H1 (cell line): ENCODE measurements around the gene SEZ6L. TPM values are rescaled to one million over a fixed set of nuclear protein-coding genes. Genes with fewer than 3 reads are reported as not detected.

ENCODE experiments used
- EGR1 ChIP-seq: IDR thresholded peaks from 2 replicates; pipeline ENCODE4 v1.6.1; 2011; ENCODE audit warnings: low read depth, low read length, borderline replicate concordance
- GTF2F1 ChIP-seq: IDR thresholded peaks from 2 replicates; pipeline ENCODE4 v1.6.1; 2012; ENCODE audit warnings: low read depth, low read length, improper control_type of control experiment, borderline replicate concordance
- RNF2 ChIP-seq: fragments of 200-900, 300-1000 bp; sonication (generic); IDR thresholded peaks from 2 replicates; pipeline ENCODE4 v1.7.1; 2016; ENCODE audit warnings: borderline replicate concordance, low read depth, mild to moderate bottlenecking, antibody characterized with exemption, low read length; ENCODE audit not compliant: poor library complexity, severe bottlenecking; ENCODE audit errors: missing control alignments
- polyA plus RNA-seq, 7 experiments: library from polyadenylated mRNA; depleted of rRNA in 3 of 7; stranded (reverse) in 5 of 7; unstranded in 2 of 7; fragments of >200 nt in 5 of 7; fragments of 200-250 nt in 2 of 7; gene quantifications; 1 replicate in 5 of 7; 2 replicates in 1 of 7; 4 replicates in 1 of 7; pipeline versions ENCODE4 v1.2.1 to v1.2.3, GENCODE V29; 2011 to 2013; ENCODE audit warnings: missing spikeins in 2 of 7, mixed read lengths in 2 of 7
- total RNA-seq: library from RNA; stranded (reverse); fragmentation: NEBNext Ultra II Directional; extraction: Animal tissue kit (Norgen Biotek cat#: 25700); gene quantifications from 2 replicates; pipeline ENCODE4 v1.2.1, GENCODE V29; 2021
- TF ChIP-seq, protein P1 (sequence below): fragments of 300-600 bp; sonication (generic); IDR thresholded peaks from 2 replicates; pipeline ENCODE4 v1.7.1; 2012; ENCODE audit warnings: low read length, moderate library complexity, mild to moderate bottlenecking, inconsistent platforms; ENCODE audit not compliant: insufficient replicate concordance

Gene SEZ6L
- total and polyA plus RNA-seq, 2 of the 8 experiments (the other 6 are each of a cell fraction or from before 2014, with no cell fraction given) = 0.06 to 0.33 TPM

DNA sequence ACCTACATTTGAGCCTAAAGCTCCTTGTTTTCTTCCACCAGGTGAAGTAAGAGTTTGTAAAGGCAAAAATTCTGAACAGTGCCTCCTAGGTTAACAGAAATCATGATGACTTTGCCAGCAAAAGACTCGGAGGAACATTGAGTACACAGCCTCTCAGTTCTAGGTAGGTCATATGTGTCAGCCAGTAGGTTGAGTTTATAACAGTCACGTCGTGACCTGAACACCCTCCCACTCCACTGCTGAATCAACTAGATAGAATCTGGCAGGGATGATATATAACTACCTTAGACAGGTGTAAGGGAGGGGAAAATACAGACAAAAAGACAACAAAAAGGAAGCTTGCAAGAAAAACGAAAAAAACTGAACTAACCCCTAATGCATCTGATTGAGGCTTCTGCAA is 247.0 kb downstream of the SEZ6L start (continued):
- TF ChIP-seq, protein P1, sequence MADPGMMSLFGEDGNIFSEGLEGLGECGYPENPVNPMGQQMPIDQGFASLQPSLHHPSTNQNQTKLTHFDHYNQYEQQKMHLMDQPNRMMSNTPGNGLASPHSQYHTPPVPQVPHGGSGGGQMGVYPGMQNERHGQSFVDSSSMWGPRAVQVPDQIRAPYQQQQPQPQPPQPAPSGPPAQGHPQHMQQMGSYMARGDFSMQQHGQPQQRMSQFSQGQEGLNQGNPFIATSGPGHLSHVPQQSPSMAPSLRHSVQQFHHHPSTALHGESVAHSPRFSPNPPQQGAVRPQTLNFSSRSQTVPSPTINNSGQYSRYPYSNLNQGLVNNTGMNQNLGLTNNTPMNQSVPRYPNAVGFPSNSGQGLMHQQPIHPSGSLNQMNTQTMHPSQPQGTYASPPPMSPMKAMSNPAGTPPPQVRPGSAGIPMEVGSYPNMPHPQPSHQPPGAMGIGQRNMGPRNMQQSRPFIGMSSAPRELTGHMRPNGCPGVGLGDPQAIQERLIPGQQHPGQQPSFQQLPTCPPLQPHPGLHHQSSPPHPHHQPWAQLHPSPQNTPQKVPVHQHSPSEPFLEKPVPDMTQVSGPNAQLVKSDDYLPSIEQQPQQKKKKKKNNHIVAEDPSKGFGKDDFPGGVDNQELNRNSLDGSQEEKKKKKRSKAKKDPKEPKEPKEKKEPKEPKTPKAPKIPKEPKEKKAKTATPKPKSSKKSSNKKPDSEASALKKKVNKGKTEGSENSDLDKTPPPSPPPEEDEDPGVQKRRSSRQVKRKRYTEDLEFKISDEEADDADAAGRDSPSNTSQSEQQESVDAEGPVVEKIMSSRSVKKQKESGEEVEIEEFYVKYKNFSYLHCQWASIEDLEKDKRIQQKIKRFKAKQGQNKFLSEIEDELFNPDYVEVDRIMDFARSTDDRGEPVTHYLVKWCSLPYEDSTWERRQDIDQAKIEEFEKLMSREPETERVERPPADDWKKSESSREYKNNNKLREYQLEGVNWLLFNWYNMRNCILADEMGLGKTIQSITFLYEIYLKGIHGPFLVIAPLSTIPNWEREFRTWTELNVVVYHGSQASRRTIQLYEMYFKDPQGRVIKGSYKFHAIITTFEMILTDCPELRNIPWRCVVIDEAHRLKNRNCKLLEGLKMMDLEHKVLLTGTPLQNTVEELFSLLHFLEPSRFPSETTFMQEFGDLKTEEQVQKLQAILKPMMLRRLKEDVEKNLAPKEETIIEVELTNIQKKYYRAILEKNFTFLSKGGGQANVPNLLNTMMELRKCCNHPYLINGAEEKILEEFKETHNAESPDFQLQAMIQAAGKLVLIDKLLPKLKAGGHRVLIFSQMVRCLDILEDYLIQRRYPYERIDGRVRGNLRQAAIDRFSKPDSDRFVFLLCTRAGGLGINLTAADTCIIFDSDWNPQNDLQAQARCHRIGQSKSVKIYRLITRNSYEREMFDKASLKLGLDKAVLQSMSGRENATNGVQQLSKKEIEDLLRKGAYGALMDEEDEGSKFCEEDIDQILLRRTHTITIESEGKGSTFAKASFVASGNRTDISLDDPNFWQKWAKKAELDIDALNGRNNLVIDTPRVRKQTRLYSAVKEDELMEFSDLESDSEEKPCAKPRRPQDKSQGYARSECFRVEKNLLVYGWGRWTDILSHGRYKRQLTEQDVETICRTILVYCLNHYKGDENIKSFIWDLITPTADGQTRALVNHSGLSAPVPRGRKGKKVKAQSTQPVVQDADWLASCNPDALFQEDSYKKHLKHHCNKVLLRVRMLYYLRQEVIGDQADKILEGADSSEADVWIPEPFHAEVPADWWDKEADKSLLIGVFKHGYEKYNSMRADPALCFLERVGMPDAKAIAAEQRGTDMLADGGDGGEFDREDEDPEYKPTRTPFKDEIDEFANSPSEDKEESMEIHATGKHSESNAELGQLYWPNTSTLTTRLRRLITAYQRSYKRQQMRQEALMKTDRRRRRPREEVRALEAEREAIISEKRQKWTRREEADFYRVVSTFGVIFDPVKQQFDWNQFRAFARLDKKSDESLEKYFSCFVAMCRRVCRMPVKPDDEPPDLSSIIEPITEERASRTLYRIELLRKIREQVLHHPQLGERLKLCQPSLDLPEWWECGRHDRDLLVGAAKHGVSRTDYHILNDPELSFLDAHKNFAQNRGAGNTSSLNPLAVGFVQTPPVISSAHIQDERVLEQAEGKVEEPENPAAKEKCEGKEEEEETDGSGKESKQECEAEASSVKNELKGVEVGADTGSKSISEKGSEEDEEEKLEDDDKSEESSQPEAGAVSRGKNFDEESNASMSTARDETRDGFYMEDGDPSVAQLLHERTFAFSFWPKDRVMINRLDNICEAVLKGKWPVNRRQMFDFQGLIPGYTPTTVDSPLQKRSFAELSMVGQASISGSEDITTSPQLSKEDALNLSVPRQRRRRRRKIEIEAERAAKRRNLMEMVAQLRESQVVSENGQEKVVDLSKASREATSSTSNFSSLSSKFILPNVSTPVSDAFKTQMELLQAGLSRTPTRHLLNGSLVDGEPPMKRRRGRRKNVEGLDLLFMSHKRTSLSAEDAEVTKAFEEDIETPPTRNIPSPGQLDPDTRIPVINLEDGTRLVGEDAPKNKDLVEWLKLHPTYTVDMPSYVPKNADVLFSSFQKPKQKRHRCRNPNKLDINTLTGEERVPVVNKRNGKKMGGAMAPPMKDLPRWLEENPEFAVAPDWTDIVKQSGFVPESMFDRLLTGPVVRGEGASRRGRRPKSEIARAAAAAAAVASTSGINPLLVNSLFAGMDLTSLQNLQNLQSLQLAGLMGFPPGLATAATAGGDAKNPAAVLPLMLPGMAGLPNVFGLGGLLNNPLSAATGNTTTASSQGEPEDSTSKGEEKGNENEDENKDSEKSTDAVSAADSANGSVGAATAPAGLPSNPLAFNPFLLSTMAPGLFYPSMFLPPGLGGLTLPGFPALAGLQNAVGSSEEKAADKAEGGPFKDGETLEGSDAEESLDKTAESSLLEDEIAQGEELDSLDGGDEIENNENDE = no peak
- TF ChIP-seq EGR1 (no peak), GTF2F1 (no peak), RNF2 (no peak)
